HG03521 (cell line): ENCODE results near the gene ATOX1.
A peak's percentile ranks its signal among the peaks of the same experiment; 100 is the strongest.
"Not testable (repeated sequence)": the region's sequence is repeated elsewhere in the genome, so short reads cannot be mapped to it uniquely, and the experiment has no call there.

Experiments used
- ATAC-seq: cut with Tn5 transposase; IDR thresholded peaks from one replicate; pipeline ENCODE4 v1.9.1; 2021; ENCODE audit warnings: mild to moderate bottlenecking, moderate library complexity; ENCODE audit not compliant: unreplicated experiment

The ATOX1 gene

DNA sequence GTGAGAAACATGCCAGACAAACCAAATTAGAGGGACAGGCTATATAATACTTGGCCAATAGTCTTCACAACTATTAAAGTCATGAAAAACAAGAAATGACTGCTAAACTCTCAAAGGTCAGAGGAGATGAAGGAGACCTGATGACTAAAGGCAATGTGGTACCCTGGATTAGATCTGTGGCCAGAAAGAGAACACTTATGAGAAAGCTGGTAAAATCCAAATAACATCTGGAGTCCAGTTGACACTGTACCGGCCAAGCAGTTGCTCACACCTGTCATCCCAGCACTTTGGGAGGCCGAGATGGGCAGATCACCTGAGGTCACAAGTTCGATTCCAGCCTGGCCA lies 24.4 kb downstream of the ATOX1 start:
- no peak for ATAC-seq

DNA sequence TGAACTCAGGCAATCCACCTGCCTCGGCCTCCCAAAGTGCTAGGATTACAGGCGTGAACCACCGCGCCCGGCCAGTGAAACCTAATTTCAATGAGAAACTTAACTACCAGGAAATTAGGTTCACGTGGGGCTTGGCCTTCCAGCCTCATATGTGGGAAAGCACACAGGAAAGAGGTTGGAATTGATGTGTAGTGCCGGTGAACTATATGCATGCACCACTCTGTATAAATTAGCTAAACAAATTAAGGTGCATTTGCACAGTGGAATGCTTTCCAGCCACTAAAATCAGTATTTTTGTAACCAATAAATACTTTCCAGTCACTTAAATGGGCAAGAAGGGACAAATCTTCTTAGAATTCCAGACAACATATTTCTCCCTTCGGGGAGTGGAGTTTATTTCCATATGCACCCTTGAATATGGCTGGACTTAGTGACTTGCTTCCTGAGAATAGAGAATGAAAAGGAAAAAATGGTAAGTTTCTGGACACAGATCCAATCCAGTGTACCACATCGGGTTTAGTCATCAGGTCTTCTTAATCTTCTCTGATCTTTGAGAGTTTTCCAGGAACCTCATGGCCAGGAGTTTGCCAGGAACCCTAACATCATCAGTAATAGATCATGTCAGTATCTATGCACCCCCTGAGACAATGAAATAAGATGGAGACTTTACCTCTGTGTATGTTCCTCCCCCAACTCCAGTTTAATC lies 24.9 kb downstream of the ATOX1 start:
- ATAC-seq, result no peak

DNA sequence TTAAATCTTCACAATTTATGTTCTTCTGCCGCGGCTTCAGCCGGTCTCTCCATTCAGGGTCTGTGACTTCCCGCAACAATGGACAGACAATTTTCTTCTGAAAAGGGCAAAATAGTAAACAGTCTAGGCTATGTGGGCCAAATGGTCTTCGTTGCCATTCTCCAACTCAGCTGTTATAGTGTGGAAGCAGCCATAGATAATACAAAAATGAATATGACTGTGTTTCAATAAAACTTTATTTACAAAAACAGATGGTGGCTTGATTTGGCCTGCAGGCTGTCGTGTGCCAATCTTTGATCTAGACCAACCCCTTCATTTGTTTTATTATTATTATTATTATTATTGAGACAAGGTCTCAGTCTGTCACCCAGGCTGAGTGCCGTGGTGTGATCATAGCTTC lies 28.1 kb downstream of the ATOX1 start:
- no peak for ATAC-seq

DNA sequence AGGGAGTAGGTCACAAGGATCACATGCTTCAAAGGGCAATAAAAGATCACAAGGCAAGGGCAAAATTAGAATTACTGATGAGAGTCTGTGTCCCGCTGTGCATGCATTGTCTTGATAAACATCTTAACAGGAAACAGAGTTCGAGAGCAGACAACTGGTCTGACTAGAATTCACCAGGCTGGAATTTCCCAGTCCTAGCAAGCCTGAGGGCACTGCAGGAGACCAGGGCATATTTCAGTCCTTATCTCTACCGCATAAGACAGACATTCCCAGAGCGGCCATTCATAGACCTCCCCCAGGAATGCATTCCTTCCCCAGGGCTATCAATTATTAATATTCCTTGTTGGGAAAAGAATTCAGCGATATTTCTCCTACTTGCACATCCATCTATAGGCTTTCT lies 28.8 kb downstream of the ATOX1 start:
- ATAC-seq, result not testable (repeated sequence)

DNA sequence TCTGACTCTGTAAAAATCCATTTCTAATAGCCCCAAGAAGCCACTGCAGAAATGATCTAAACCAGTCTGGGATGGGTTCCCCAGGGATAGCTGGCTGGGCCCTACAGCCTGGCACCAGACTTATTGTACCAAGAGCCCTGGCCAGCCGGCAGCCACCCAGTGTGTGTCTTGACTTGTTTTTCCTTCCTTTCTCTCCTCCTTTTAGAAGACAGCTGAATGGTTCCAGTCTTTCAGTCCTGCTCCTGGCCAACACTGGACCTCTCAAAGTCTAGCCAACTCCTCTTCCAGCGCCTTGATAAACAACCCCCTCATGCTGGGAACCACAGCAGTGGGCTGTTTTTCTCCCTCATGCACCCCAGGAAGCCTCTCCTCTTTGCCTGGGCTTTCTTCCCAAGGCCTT lies 34.1 kb downstream of the ATOX1 start:
- no peak for ATAC-seq

DNA sequence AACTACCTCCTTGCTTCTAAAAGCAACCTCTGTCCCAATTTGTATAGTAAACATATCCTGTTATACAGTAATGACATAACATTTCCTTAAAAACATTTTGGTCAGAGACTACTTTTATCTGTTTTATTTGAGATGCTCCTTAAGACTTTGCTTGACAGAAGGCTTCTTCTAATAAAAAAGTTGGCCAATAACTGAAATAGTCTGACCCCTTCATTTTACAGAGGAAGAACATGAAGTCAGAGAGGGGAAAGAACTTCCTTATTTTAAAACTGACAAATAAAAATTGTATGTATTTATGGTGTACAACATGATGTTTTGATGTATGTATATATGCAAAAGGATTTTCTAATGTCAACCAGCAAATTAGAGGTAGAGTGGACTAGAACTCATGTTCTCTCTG lies 35.9 kb downstream of the ATOX1 start:
- no peak for ATAC-seq

DNA sequence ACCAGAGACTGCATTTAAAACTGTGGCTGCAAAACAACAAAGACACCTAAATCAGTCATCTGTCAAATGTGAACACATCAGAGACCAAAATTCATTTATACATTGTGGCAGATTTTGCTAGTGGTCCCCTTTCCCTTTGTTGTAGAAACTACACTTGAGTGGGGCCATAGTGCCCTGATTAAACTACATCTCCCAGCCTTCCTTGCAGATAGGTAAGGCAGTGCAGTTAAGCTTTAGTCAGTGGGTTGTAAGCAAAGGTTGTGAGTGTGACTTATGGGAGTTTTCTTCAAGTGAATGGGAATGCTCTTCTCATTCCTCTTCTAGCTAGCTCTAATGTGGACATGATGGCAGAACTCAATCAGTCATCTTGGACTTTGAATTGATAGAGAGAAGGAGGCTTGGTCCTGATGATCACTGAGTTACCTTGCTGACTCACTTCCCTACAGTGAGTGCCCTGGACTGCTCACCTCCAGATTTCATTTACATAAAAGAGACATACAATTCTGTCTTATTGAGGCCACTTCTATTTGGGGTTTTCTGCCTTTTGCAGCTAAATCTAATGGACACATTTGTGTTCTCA lies 36.5 kb downstream of the ATOX1 start:
- no peak for ATAC-seq

DNA sequence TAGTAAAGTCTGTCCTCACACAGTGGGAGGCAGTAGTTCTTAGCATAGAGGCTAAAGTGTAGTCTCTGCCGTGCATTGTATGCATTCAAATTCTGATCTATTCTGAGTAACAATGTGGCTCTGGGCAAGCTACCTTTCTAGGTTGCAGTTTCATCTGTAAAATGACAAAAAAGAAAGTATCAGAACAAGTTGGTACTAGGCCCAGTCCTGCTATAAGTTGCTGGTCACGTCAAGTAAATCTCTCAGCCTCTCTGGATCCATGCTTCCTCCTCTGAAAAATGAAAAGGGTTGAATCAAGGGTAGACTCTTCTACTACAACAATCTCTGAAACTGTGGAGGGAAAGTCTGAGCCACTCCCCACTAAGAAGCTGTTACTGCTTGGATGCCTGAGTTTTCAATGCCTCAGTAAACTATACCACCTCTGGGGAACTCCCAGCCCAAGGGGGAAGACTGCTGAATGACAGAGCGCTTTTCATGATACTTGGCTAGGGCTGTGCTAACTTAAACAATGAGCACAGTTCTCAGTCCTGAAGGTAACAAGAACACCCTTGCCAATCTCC lies 37.3 kb downstream of the ATOX1 start:
- ATAC-seq, result peak; percentile 80

DNA sequence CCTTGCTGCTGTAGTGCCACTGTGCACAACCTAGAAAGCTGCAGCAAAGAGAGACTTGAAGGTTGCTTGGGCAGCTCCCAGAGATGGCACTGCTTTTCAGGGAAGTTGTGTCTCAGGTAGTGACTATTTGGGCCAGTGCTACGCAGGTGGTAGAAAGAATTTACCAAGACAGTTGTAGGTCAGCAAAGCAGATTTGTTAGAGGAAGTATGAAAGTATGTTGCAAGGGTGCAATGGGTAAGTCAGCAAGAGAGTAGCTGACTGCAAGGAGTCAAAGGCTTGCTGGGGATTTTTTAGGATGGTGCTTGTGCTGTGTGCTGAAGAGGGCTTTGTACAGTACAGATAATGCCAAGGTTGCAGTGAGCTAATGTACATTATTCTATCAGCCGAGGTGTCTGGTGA lies 38.2 kb downstream of the ATOX1 start:
- no peak for ATAC-seq

DNA sequence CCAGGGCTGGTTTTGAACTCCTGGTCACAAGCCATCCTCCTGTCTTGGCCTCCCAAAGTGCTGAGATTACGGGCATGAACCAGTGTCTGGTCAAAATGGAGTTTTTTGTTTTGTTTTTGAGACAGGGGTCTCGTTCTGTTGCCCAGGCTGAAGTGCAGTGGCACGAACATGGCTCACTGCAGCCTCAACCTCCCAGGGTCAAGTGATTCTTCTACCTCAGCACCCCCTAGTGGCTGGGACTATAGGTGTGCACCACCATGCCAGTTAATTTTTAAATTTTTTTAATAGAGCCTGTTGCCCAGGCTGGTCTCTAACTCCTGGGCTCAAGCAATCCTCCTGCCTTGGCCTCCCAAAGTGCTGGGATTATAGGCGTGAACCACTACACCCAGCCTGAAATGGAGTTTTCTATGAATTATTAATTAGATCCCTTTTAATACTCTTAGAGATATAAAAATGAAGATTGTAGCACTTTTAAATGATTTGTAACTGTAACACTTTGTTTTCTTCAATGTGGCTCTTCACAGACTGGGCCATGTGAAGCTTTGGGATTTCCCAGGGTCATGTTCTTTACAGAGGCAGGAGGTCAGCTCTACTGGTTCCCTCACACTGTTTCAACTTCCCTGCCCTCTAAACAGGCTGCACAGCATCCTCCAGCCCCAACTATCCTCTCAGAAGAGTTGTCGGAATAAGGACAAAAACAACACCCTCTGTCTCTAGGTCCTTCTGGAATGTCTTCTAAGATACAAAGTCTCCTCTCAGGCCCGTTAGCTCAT lies 39.0 kb downstream of the ATOX1 start:
- ATAC-seq, result no peak

DNA sequence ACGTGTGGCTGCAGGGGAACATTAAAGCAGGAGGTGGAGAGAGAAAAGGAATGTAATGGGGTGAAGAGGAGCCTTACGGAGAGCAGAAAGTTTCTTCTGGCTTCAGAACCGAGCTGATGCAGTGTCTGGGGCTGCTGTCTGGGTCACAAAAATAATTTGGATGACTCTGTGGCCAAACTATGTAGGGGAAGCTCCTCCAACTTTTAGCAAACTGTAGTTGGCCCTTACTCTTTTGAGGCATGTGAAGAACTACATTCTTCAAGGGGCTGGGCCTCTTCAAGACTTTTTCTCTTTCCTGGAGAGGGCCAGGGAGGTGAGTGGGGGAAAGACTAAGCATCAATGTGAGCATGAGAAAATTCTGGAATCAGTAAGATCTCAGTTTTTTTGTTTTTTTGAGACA lies 39.8 kb downstream of the ATOX1 start:
- ATAC-seq, result no peak

DNA sequence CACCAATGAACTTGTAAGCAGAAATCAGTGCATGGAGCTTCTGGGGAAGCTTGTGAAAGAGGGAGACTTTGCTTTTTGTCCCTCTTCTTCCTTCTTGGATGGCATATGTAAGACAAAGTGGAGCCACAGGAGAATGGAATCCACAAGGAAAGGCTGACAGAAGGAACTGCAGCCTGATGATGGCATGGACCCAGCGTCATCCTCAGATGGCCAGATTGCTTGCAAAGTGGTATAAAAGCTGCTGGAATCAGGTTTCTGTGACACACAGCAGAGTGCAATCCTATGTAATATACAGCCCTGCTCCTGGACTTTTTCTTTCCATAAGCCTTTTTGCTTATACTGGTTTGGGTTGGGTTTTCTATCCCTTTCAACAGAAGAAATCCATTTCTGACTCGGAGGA lies 40.3 kb downstream of the ATOX1 start:
- ATAC-seq, result no peak

DNA sequence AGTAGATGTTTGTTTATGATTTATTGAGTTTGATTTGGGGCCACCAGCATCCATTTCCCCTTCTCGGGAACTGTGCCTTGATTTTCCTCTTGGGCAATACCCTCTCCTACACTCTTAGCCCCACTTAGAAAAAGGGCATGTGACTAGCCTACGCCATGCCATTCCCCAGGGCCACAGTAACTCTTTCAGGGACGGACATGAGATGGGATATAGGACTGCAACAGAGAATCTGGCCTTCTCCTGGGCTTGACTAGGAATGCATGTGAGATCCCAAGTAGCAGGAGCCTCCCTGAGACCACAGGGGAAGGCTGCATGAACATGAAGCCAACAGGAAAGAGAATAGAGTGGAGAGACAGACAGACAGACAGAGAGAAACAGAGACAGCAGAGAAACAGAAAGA lies 41.0 kb downstream of the ATOX1 start:
- ATAC-seq, result no peak

DNA sequence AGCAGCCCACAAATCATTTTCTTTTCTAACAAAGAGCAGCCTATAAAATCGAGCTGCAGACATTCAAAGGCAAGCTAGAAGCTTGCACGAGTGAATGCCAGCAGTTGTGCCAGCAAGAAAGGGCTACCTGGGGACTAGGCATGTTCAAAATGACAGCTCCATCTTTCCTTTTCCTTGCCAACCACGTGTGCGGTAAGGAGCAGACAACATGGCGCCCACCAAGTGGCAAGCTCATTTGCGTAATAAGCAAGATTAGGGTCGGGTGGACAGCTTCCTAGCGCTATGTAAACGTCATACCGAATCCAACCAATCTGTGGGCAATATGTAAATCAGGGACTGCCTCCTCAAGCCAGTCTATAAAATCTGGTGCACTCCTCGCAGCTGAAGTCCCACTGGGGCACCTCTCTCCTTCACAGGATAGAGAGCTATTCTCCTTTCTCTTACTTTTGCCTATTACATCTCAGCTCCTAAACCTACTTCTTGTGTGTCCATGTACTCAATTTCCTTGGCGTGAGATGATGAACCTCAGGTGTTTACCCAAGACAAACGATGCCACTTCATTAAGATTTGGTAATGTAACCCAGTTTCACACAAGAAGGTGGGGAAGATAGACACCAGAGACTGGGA lies 49.2 kb downstream of the ATOX1 start:
- ATAC-seq, result no peak

DNA sequence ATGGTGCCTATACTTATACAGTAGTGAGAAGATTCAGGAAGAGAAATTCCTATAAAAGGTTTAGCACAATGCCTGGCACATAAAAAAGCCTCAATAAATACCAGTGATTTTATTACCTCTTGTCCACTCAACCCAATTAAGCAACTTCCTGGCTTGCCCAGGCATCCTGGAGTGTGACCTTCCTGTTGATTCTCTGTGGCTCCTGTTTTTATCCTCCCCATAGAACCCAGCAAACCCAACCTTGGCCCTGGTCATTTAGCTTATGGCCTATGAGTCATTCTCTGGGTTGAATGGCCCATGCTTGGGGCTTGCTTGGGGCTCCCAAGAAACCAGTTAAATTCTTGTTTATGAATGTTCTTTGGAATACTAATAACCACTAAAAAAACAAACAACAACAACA lies 50.3 kb downstream of the ATOX1 start:
- no peak for ATAC-seq

DNA sequence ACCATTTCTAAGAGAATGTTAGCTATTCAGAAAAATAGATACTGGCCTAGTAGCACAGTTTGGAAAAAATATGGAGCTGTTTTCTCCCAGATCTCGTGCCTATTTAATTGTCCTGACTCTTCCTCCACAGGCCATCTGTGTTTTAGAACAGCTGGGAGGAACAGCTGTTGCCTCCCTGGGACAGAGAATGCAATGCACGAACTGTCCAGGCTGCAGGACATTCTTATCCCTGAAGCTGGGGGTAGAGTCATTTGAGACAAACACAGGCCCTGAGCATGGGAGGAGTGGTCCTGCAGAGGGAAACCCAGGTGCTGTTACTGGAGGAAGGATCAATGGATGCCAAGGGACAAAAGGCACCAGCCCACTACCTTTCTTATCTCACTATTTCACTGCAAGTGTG lies 50.9 kb downstream of the ATOX1 start:
- no peak for ATAC-seq

DNA sequence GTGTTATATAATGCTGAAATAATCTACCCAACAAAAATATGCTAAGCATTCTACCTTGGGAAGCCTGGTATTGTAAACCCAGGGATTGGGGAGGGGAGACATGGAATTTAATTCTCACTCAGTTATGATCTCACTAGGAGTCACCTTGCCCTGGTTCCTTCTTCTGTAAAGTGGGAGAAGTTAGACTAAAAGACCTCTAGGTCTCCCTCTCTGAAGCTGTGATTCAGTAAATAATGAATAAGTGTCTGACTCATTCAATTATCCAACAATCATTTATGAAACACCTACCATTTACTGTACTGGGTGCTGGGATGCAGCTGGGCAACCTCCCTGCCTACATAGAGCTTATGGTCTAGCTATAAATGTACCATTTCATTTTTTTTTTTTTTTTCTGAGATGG lies 51.5 kb downstream of the ATOX1 start:
- ATAC-seq, result no peak

DNA sequence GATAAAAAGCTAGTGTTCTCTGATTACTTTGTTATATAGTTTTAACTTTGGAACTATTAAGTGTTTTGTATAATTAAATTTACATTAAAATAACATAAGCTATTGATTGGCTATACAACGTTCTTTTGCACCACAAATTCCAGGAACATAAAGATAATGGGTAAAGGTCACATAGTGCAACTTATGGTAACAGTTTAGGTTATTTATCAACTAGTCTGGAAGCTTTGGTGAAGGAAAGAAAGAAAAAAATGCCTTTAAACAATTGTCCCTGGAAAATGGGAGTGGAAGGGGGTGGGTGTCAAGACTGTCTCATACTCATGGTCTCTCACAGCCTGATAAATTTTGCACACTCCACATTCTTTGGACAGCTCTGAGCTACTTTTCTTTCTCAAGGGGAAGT lies 54.7 kb downstream of the ATOX1 start:
- ATAC-seq, result no peak

DNA sequence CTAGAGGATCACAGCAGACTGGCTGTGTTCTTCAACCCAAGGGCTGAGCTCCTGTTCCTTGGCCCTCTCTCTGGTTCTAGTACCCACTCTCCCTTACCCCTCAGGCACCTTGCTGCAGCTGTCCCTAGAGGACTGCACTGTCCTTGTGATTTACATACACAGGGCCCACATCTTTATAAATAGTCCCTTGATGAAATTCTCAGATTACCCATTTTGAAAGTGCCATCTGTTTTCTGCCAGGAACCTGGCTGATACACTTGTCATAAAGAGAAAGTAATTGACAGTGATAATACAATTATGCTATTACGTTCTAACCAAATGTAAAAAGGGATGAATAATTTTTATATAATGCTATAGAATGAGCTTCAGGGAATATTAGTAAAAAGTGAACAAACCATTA lies 55.2 kb downstream of the ATOX1 start:
- peak; percentile 81 for ATAC-seq

DNA sequence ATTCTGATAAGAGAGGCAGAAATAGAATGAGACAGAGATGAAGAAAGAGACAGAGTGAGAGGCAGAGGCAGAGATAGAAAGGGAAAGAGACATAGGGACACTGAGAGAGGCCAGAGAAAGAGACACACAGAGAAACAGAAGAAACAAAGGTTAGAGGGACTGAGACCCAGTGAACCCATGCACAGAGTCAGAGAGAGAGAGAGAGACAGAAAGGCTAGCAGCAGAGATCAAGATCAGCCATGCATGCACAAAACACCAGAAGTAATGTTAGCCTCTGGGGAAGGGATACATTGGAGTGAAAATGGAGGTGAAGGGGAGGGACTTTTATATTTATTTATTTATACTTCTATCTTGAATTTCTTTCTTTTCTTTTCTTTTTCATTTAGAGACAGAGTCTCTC lies 57.6 kb downstream of the ATOX1 start:
- no peak for ATAC-seq

DNA sequence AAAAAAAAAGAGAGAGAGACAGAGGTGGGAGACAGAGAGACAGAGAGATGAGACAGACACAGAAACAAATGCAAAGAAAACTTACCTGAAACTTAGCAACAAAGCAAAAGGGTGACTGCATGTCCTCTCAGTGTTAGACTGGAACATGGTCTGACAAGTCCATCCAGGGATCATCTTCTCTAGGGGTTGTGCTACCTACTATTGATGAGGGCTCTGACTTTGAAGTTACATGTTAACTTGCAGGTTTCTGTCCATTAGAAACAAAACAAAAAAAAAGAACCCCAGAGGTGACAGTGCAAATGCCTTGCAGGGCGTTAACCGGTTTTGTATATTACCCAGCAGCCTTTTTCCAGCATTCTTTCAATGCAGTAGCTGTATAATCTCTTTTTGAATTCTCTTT lies 58.1 kb downstream of the ATOX1 start:
- ATAC-seq, result no peak
